SIG-M5 treated with dmso at 0.1 percent for 504 hours (cell line): ENCODE data around the gene TJP1.
"Not testable (repeated sequence)": the region's sequence is repeated elsewhere in the genome, so short reads cannot be mapped to it uniquely, and the experiment has no call there.

Experiments used
- DNase-seq: peaks from one replicate; lab custom pipeline; 2025; ENCODE audit not compliant: unreplicated experiment; lab: John Stamatoyannopoulos, UW

The TJP1 gene

DNA sequence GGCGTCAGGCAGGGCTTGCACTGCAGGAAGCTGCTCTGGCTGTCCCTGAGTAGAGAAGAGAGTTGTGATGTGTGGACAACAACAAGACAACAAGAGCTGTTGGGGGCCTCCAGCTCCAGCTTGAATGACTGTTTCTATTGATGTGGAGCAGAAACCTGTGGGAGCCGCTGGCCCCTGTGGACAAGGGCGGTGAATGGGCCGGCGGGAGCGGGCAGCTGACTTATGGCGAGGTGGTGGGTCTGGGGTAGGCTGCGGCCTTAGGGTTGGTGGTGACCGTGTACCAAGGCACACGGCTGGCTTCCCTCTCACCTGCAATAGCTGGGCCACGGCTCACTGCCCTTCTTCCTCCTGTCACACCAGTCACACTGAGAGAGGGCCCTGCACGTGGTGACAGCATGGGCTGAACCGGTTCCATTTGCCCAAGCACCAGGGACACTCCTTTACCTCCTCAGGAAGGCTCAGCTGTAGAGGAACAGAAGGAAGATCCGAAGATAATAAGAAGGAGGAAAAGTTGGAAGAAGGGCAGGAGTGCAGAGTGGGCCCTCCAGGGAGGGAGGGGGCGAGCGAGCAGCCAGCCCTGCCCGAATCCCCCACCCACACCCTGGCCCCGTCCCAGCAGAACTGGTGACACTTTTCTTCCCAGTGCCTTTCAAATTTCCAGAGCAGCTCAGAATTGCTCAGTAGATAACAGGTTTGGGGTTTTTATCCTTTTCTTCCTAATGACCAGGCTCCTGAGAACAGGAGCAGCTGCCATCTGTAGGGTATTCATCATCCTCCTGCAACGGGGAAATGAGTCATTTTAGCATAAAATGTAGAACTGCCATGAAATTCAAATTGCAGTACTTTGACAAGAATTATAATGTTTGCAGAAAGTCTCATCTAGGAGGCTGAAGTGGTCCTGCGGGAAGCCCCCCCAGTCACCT is 136.9 kb downstream of the TJP1 start:
- DNase-seq = no peak

DNA sequence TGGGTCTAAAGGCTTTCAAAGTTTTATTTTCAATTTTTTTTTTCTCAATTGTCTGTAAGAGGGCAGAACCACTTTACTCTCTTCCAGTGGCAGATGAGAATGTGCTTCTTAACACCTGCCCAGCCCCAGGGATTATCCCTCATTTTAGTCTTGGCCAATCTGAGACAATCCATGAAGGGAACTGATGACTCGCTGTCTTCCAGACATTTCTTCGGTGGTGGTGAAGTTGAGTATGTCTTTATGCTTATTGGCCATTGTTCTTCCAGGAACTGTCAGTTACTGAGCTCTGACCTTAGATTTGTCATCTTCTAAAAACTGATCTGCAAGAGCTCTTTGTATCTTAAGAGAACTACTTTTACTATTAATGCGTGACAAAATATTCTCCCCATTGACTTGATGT is 139.5 kb downstream of the TJP1 start:
- DNase-seq = no peak

DNA sequence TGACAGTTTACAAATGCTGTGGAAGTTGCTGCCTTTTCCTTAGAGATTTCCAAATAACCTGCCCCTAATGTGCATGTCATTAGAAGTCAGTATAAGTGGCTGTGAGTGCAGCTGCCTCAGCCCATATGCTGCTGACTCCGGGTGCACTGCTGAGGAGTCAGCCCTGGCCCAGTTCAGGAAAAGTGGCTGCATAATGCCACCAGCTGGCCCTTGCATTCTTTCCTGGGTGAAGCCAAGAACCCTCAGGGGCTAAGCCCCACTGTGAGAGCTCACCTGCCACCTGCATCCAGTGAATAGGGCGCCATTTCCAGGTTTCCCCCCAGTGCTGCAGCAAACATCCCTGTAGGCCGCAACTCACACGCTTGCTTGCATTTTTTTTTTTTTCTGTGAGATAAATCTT is 139.9 kb downstream of the TJP1 start:
- no peak for DNase-seq

DNA sequence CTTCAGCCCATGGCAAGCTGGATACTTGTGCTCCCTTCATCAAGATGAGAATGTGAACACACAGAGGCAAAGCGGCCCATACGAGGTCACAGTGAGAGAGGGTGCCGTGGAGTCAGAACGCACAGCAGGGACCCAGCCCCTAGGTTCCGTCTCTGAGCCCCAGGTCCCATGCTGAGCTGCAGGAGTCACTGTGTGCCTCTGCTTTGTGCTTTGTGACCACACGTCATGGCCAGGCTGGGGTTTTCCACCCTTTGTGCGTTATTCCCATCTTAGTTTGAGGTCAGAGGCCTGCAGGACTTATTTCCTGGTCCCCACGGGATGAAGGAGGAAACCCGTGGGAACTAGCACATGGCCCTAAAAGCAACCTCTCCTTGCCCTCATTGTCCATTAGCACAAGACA is 140.3 kb downstream of the TJP1 start:
- no peak for DNase-seq

DNA sequence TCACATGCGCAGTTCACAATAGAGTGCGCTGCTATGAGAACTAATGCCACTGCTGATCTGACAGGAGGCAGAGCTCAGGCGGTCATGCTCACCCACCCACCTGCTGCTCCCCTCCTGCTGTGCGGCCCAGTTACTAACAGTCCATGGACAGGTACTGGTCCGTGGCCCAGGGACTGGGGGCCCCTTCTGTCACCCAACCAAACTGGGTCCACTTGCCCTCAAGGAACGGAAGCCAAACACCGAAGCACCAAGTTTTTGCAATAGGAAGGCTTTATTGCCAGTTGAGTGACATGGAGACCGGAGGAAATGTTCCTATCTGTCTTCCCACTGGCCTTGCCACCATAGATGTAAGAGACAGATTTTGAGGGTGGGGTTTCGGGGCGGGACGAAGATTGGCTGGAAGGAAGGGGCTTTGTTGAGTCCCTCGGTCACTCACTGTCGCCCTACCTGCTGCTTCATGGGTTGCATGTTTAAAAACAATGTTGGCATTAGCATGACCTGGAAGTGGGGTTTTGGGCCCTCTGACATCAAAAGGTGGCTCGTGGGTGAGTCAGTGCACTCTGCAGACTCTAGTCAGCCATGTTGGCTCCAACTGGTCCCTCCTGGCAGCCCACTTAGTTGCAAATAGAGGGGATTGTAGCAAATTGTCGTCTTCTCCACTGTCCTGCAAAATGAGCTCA is 141.0 kb downstream of the TJP1 start:
- DNase-seq = no peak

DNA sequence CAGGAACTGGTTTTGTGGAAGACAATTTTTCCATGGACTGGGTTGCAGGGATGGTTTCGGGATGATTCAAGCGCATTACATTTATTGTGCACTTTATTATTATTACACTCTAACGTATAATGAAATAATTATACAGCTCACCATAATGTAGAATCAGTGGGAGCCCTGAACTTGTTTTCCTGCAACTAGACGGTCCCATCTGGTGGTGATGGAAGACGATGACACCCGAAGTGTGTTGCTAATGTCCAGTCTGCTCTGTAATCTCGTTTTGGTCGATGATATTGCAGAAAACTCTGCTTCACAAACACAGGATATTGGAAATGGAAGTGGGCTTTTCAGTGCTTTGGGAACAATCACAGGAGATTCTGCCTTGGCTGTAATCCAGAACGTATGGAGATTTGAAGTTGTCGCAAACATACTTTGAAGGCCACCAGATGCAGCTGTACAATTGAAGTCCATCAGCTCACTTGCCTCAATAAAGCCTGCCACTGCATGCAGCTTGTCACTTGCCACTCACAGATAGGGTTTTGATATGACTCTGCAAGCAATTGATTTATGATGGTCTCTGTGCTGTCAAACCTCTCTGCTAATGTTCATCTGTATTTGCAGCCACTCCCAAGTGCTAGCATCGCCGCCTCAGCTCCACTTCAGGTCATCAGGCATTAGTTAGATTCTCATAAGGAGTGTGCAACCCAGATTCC is 141.7 kb downstream of the TJP1 start:
- no peak for DNase-seq

DNA sequence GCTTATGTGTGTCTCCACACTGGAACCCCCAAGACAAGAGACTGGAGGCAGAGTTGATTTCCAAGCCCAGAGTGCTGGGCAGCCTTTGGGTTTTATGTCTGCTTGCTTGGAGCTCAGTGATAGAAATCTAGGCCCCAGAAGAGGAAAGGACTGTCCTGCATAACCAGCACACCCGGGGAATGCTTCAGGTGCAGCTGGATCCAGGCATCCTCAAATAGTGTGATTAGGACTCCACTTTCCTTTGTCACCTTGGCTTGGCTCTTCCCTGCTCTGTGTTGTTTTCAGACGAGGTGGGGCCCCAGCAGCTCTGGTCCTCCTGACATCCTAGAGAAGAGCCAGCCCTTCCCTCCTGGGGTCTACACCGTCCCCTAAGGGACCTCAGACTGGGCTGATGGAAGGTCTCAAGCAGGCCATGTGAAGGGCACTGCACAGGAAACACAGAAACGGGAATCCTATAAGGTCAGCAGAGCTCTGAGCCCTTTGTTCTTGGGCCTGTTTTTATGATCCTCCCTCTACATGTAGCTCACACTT is 143.7 kb downstream of the TJP1 start:
- no peak for DNase-seq

DNA sequence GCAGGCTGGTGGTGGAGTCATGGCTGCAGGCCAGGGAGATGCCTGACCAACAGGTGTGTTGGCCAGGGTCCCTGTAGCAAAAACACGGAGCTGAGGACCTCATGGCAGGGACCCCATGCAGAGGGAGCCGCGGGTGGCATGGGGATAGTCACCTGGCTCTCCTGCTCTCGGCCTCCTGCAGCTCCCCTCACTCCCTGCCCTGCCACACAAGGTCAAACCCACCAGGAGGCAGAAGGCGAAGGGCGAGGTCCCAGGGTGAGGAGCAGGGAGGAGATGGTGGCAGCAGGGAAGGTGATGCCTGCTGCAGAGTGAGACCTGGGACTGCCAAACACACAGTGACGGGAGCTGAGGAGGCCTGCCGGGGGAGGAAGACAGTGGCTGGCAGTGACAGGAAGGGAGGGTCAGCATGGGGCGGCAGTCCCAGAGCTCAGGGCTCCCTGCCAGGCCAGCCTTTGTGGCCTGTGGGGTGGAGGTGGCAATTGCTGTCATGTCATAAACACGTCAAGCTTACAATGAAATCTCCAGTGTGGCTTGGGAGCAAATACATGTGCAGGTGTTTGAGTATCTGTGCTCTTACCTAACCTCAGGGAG is 144.3 kb downstream of the TJP1 start:
- no peak for DNase-seq

DNA sequence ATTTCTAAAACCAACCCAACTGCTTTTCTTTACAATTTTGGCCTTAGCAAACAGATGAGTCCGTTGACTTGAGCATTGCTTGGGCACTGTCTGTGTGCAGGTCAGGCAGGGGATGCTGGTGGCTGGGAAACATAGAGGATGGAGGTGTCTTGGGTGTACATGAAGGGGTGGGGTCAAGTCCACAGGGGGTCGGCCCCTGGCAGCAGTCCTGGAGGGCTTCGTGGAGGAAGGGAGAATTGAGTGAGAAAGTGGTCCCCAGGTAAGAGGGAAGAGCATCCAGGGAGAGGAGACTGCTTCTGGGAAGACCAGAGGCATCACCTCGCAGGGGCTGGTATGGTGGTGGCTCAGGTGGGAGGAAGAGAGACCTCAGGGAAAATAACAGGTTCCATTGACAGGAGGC is 144.8 kb downstream of the TJP1 start:
- no peak for DNase-seq

DNA sequence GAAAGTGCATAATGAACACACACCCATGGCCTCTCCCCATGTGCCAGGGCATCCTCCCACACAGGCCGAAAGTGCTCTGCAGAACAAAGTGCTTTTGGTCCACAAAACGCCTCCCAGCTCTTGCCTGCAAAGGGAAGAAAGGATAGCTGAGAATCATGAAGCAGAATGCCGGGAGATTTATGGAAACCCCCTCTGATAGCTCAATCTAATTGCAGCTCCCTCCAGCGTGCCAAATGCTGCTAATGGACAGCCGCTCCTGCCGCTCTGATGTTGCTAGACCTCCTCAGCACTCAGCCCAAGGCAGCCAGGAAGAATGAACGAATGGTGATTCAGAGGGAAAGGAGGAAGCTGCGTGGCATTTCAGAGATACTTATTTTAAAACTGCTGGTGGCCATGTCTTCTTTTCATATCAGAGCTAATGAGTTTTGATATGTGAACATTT is 145.3 kb downstream of the TJP1 start:
- no peak for DNase-seq

DNA sequence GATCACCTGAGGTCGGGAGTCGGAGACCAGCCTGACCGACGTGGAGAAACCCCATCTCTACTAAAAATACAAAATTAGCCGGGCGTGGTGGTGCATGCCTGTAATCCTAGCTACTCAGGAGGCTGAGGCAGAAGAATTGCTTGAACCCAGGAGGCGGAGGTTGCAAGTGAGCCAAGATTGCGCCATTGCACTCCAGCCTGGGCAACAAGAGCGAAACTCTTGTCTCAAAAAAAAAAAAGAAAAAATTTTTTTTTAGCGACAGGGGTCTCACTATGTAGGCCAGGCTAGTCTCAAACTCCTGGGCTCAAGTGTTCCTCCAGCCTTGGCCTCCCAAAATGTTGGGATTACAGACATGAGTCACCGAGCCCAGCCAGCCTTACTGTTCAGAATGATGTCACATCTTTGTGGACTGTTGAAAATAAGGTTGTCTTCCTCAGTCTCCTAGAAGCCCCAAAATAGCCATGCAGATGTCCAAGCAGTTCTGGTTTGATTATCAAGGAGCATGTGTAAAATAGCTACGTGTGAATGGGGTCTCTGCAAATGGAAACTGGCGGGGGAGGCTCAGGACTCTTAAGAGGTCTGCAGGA is 145.8 kb downstream of the TJP1 start:
- DNase-seq = not testable (repeated sequence)

DNA sequence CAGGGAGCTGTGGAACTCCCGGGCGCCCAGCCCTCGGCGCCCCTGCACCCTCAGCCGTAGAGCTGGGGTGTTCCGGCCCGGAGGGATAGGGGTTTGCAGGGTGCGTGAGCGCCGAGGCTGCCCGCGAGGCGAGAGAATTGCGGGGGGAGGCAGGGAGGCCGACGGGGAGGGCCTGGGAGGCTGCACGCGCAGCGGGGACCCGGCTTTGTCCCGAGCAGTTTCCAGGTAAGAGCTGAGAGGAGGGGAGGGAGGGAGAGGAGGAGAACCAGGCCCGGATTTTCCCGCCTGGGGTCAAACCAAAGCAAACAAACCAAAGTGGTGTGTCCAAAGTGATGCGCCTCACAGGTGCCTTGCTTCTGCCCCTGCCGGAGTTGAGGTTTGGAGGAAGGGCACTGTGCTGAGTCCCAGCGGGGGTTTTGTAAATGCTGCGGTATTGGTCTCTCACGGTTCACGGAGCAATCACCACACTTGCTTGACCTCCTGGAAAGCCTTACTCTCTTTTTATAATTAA is 146.4 kb downstream of the TJP1 start:
- DNase-seq = no peak

DNA sequence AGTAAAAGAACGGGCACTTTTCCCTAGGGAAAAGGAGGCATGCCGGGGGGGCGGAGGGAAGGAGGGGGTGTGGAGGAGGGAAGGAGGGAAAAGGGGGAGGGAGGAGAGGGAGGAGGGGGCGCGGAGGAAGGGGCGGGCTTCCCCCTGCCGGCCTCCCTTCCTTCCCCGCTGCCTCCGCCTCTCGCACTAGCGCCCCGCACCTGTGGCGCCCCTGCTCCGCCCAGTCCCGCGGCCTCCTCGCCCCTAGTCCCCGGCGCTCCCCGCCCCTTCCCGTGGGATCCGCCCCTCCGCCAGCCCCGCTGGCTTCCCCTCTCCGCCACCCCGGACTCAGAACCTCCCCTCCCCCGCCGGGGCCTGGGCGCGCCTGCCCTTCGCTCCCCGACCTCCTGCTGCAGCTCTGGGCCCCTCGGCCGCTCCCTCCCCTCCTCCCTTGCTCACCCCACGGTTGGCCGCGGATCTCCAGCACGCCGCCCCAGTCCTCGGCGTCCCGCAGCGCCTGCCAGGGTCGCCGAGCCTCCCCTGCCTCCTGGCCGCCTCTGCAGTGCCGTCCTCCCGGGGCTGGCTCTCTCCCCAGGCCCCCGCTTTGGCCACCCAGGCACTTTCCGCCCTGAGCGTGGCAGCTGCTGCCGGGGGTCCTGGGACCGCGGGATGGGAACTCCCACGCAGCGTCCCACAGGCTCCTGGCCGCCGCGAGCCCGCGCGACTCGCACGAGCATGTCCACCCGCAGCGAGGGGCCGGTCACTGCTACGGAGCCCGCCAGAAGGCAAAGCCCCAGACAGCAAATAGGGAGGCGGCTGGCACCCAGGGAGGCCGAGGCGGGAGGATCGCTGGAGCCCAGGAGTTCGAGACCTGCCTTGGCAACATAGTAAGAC is 147.4 kb downstream of the TJP1 start:
- no peak for DNase-seq

DNA sequence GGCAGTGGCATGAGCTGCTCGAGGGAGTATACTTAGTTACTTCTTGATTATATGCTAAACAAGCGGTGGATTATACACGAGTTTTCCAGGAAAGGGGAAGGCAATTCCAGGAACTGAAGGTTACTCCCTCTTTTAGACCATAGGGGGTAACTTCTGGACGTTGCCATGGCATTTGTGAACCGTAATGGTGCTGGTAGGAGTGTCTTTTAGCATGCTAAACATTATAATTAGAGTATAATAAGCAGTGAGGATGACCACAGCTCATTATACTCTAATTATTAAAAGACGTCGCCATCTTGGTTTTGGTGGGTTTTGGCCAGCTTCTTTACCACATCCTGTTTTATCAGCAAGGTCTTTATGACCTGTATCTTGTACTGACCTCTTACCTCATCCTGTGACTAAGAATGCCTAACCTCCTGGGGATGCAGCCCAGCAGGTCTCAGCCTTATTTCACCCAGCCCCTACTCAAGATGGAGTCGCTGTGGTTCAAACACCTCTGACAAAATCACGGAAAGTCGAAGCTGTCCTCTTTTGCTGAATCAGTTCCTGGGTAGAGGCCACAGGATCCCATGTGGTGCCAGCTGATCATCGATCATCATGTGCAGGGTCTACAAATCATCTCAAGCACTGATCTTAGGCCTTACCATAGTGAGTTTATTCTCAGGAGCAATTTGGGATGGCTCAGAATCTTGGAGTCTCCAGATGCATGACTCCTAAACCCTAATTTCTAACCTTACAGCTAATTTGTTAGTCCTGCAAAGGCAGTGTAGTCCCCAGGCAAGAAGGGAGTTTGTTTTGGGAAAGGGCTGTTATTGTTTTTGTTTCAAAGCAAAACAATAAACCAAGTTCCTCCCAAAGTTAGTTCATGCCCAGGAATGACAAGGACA is 149.1 kb downstream of the TJP1 start:
- DNase-seq = no peak

DNA sequence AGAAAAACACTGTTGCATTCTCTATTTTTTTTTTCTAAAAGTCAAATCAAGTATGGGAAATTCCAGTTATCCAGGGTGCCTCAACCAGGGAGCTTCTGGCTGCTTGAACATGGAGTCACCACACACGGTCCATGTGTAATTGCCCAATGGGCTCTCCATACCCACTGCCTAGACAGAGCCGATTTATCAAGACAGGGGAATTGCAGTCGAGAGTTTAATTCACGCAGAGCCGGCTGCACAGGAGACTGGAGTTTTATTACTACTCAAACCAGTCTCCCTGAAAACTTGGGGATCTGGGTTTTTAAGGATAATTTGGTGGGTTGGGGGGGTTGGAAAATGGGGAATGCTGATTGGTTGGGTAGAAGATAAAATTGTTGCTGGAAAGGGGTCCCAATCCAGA is 149.8 kb downstream of the TJP1 start:
- no peak for DNase-seq

DNA sequence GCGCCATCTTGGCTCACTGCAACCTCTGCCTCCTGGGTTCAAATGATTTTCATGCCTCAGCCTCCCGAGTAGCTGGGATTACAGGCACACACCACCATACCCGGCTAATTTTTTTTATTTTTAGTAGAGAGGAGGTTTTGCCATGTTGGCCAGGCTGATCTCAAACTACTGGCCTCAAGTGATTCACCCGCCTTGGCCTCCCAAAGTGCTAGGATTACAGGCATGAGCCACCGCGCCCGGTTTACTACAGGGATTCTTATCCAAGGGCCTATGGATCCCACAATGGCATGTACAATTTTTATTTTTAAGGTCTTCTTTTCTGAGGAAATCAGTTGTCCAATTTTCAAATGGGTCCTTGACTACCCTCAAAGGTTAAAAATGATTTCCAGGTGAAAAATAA is 150.2 kb downstream of the TJP1 start:
- not testable (repeated sequence) for DNase-seq

DNA sequence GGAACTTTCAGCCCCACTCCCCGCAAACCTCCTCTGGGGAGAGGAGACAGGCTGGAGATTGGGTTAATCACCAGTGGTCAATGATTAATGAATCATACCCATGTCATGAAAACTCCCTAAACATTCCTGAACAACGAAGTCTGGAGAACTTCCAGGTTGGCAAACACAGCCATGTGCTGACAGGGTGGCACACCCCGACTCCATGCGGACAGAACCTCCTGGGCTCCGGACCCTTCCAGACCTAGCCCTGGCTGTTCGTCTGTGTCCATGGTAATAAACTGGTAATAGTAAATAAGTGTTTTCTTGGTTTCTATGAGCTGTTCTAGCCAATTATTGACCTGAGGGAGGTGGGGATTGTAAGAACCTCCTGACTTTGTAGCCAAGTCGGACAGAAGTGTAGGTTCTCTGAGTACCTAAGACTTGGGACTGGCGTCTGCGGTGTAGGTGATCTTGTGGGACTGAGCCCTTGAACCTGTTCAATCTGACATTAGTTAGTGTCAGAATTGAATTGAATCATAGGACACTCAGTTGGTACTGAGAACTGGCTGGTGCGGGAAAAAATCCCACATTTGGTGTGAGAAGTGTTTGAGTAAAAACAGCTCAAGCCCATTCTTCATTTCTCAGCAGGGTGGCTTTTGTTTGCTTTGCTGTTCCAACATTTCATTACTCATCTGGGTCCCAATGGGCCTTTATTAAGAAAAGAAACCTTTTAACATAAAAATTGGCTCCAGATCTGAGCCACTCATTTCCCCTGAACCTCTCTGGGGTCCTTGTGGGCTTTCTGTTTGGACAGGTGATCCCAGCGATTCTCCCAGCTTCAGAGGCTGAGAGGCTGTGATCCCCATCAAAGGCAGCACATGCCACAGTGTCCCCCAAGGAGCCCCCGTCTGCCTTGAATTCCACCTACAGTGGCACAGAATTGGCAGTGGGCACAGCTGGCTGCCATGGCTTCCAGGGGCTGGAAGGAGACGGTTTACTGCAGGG is 151.0 kb downstream of the TJP1 start:
- DNase-seq = no peak
